ENCODE measurements around the gene GTSE1.

The GTSE1 gene

GRCh38 chr22:46380069-46380468 lies 83.4 kb downstream of the GTSE1 start:
- Mint-ChIP-seq H3K36me3 (peaks cover 63 to 66% of the 10 kb centered on the region in 2 donors), H3K9me3 (peaks cover 10 to 13% of the 10 kb centered on the region in 2 donors), H3K4me1 (peaks cover 0 to 2% of the 10 kb centered on the region in 2 donors), H3K27ac (no peak overlapping the region), H3K27me3 (peaks cover 11 to 24% of the 10 kb centered on the region in 2 donors), H3K4me3 (no peak overlapping the region)
- ATAC-seq (replicated peaks) (no peak), DNase-seq (no peak)

Measured in stimulated activated naive B cell treated with anti-CD40 and anti-IgM and Interleukin-4, amounts not matched to agents 10 μg/mL and 1 μg/mL and 100 μg/mL, for 72 hours (primary cell).